VCaP (cell line): ENCODE results near the gene ILK.

Source experiments
- H3K27ac ChIP-seq: fragments of 450-650 bp; 2 replicates; pipeline ENCODE4 v1.5.1; 2017
- TF ChIP-seq, protein P1 (sequence below): fragments of 450-650 bp; conservative IDR thresholded peaks from 2 replicates; pipeline ENCODE4 v1.5.1; 2017; ENCODE audit warnings: mild to moderate bottlenecking, moderate library complexity

The ILK gene

GRCh38 chr11:6653656-6654055 lies 50.1 kb downstream of the ILK start:
- no peak overlapping the region for H3K27ac ChIP-seq
- TF ChIP-seq, protein P1, sequence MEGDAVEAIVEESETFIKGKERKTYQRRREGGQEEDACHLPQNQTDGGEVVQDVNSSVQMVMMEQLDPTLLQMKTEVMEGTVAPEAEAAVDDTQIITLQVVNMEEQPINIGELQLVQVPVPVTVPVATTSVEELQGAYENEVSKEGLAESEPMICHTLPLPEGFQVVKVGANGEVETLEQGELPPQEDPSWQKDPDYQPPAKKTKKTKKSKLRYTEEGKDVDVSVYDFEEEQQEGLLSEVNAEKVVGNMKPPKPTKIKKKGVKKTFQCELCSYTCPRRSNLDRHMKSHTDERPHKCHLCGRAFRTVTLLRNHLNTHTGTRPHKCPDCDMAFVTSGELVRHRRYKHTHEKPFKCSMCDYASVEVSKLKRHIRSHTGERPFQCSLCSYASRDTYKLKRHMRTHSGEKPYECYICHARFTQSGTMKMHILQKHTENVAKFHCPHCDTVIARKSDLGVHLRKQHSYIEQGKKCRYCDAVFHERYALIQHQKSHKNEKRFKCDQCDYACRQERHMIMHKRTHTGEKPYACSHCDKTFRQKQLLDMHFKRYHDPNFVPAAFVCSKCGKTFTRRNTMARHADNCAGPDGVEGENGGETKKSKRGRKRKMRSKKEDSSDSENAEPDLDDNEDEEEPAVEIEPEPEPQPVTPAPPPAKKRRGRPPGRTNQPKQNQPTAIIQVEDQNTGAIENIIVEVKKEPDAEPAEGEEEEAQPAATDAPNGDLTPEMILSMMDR, result no peak

GRCh38 chr11:6654281-6655019 lies 50.9 kb downstream of the ILK start:
- no peak overlapping the region for H3K27ac ChIP-seq
- TF ChIP-seq, protein P1, result no peak

GRCh38 chr11:6655020-6655789 lies 51.6 kb downstream of the ILK start:
- H3K27ac ChIP-seq, result no peak overlapping the region
- TF ChIP-seq, protein P1, result no peak

DNA sequence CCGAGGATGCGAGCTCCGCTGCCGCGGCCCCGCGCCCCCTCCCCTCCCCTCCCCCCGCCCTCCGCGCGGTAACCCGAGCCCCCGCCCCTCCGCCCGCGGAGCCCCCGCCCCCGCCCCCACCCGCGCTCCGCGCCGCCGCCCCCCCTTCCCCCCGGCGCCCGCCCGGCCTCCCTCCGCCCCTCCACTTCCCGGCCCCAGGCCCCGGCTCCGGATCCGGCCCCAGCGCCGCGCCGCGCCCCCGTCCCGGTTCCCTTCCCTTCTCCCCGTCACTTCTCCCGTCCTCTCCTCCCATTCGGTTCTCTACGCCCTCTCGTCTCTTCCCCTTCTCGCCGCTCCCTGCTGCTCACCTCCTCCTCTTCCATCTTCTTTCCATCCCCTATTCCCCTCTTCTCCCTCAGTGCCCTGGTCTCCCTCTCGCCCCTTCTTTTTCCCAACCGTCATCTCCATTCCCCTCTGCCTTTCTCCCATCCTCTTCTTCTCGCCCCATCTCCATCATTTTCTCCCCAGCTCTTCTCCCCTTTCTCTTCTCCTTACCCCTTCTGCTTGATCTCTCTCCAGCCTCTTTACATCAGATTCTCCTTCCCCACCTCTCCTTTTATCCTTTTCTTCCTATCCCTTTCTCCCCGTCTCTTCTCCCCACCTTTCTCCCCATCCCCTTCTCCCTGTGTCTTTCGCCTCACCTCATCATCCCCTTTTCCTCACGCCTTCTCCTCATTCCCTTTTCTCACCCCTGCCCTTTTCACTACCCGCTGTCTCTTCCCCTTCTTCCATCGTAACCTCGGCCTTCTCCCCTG lies 52.4 kb downstream of the ILK start, which contains the start of gene DCHS1:
Gene DCHS1 (minus strand): TSS at position 20 of the 794 bp plus-strand sequence. CDS start 14,196 bp downstream, outside the sequence.
- TF ChIP-seq, protein P1, result no peak
- H3K27ac ChIP-seq, result no peak within 1 kb of the TSS

- TF ChIP-seq, protein P1, result no peak
- no peak overlapping the region for H3K27ac ChIP-seq
These were observed 53.0 kb downstream of the ILK start for GRCh38 chr11:6656584-6656915.

GRCh38 chr11:6656936-6657335 lies 53.4 kb downstream of the ILK start:
- TF ChIP-seq, protein P1, result no peak
- no peak overlapping the region for H3K27ac ChIP-seq

GRCh38 chr11:6657346-6657745 lies 53.8 kb downstream of the ILK start:
- no peak overlapping the region for H3K27ac ChIP-seq
- TF ChIP-seq, protein P1, result no peak
